Renal cortical epithelial cell (primary cell): ENCODE results near the gene GID4. TPM values are rescaled to one million over a fixed set of nuclear protein-coding genes. Genes with fewer than 3 reads are reported as not detected.
"Not testable (repeated sequence)": the region's sequence is repeated elsewhere in the genome, so short reads cannot be mapped to it uniquely, and the experiment has no call there.

Source experiments
- DNase-seq: peaks from one replicate; pipeline ENCODE4 v3.0.0-alpha.2; 2011; ENCODE audit warnings: low read depth
- total RNA-seq: library from RNA; depleted of rRNA; stranded (reverse); fragments of >200 nt; gene quantifications from 2 replicates; pipeline ENCODE4 v1.2.3, GENCODE V29; 2014

The GID4 gene
- total RNA-seq: 2.6 and 9.4 TPM in 2 replicates

GRCh38 chr17:18038861-18039534 lies at the start of gene GID4, which contains the start of gene ATPAF2:
TSS of gene GID4 (plus strand) at chr17:18039408. CDS start at chr17:18039465, 57 bp downstream.
TSS of gene ATPAF2 (minus strand) at chr17:18039168. CDS start at chr17:18039013, 155 bp downstream.
- DNase-seq: peak; percentile 93

DNA sequence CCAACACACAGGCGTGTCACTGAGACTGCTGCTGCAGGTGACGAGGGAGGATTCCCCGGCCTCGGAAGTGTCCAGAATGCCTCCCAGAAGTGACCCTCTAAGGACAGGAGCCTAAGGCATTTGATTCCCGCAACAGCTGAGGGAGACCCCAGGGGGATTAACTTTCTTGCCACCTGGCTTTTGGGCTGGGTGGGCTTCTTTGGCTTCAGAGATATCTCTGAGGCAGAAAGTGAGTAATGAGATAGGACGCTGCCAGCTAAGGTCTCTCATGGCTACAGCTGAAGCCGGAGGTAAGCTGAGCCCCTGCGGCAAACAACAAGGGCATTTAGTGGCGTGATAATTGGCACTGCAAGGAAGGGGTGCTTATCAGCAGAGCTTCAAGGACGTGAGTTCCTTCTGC lies 49.6 kb upstream of the GID4 start:
- DNase-seq: no peak

GRCh38 chr17:17990282-17990681 lies 48.9 kb upstream of the GID4 start:
- DNase-seq: peak; percentile 29

GRCh38 chr17:17993366-17993765 lies 45.8 kb upstream of the GID4 start:
- DNase-seq: no peak

- no peak for DNase-seq
These were observed 45.4 kb upstream of the GID4 start for GRCh38 chr17:17993852-17994251.

DNA sequence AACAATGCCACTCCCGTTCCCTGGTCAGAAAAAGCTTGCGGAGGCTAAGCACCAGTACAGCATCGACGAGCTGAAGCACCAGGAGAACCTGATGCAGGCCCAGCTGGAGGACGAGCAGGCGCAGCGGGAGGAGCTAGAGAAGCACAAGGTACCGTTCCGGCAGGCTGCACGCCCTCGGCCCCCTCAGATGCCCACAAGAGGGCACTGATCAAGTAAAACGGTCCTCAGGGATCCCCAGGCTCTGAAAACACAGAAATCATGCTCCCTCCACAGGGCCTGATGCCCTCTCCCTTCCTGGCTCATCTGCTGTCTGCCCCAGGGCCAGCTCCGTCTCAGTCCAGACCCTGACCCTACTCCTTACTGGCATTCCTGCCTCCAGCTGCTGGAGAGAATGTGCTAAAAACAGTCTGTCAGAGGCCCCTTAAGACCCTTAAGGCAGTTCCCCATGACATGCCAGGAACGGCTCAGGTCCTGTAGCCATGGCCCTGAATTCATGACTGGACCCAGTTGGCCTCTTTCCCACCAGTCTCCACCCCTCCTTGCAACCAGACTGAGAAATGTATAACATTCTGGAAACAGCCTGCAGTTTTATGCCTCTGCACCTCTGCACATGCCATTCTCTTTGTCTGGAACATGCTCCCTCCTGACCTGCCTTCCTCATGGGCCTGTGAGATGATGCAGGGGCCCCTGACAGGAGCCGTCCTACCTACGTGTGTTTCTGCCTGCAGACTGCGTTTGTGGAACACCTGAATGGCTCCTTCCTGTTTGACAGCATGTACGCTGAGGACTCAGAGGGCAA lies 44.7 kb upstream of the GID4 start:
- DNase-seq: no peak

GRCh38 chr17:17995887-17996286 lies 43.3 kb upstream of the GID4 start:
- DNase-seq: not testable (repeated sequence)

GRCh38 chr17:17998934-17999333 lies 40.3 kb upstream of the GID4 start:
- no peak for DNase-seq

DNA sequence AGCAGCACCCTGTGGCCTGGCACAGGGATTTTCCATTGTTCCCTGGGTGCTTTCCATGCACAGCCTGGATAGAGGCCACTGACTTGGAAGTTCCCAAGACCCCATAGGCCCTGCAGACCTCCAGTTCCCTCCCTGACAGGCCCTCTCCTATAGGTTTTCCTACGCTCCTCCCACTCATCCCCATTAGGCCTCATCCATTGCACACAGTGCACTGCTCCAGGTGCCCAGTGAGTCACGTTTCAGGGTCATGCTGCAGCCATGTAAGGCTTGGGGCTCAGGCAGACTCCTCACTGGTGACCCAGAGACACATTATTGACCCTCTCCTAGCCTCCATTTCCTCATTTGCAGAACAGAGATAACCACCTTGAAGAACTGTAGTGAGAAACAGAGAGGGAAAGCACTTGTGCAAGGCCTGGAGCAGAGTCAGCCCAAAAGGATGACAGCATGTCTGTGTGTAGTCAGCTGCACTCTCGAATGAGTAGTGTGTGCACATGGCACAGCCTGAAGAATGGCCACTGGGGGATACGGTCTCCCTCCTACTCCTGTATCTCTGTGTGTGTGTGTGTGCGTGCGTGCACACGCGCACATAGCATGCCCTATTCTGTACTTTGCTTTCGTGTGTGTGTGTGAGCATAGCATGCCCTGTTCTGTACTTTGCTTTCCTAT lies 39.7 kb upstream of the GID4 start:
- no peak for DNase-seq

DNA sequence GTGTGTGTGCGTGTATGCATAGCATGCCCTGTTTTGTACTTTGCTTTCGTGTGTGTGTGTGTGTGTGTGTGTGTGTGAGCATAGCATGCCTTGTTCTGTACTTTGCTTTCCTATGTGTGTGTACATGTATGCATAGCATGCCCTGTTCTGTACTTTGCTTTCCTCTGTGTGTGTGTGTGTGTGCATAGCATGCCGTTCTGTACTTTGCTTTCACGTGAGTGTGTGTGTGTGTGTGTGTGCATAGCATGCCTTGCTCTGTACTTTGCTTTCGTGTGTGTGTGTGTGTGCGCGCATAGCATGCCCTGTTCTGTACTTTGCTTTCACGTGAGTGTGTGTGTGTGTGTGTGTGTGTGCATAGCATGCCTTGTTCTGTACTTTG lies 39.2 kb upstream of the GID4 start:
- DNase-seq: no peak

DNA sequence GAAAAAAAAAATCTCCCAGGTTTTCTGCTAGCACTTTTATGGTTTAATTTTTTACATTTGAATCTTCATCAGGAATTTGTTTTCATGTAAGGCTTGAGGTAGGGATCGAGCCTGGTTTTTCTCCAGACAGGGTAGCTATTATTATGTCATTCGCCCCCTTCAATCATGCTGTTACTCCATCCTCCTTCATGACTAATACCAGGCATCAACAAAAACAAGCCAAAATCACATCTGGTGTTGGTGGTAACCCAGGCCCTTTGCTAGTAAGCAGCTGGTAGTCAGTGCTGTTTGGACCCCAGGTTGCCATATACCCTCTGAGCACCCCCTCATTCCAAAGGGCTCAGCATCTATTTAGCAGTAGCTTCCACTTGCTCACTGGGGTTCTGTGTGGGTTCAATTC lies 37.0 kb upstream of the GID4 start:
- no peak for DNase-seq

DNA sequence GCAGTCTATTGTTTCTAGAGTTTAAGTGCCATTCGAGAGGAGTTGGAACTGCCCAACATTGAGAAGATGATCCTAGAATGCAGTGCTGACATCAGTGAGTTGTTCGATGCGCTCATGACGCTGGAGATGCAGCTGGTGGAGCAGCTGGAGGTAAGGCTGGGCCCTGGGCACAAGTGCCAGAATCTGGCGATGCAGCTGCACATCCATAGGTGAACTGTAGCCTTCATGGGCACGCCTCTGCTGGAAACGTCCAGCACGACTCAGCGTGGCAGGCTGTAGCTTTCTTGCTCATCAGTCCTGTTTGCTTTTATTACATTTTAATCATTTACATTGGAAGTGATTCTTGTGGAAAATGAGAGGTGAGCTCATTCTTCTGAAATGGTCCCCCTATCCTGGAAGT lies 34.9 kb upstream of the GID4 start:
- DNase-seq: no peak

GRCh38 chr17:18004884-18005305 lies 34.3 kb upstream of the GID4 start:
- no peak for DNase-seq

GRCh38 chr17:18005496-18005895 lies 33.7 kb upstream of the GID4 start:
- no peak for DNase-seq

GRCh38 chr17:18006495-18007239 lies 32.5 kb upstream of the GID4 start:
- DNase-seq: no peak

DNA sequence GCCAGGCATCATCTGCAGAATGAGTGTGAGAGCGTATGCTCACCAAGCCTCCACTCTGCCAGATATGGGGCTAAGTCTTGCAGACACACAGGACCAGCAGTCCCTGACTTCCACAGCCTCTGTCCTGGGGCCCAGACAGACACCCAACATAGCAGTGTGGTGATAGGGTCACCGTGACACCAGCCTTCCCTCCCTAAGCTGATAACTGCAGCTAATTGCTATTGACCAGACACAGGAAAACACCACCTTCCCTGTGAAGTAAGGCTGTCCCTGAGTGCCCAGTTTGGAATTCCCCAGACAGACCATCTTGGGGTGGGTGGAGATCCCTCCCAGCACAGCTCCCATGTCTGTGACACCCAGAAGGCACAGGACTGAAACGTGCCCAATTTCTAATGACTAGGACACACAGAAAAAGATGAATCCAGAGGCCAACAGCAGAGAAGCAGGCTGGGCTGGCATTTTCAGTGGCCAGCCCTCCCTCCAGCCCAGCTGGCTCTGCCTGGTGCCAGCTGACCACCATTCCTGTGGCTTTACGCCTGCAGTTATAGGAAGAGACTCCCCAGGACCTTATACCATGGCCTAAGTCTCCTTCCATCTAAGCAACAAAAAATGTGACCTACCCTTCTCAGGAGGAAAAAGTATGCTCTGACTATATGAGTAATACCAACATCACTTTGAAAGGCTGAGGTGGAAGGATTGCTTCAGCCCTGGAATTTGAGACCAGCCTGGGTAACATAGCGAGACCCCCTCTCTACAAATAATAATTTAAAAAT lies 30.5 kb upstream of the GID4 start:
- DNase-seq: peak; percentile 62

DNA sequence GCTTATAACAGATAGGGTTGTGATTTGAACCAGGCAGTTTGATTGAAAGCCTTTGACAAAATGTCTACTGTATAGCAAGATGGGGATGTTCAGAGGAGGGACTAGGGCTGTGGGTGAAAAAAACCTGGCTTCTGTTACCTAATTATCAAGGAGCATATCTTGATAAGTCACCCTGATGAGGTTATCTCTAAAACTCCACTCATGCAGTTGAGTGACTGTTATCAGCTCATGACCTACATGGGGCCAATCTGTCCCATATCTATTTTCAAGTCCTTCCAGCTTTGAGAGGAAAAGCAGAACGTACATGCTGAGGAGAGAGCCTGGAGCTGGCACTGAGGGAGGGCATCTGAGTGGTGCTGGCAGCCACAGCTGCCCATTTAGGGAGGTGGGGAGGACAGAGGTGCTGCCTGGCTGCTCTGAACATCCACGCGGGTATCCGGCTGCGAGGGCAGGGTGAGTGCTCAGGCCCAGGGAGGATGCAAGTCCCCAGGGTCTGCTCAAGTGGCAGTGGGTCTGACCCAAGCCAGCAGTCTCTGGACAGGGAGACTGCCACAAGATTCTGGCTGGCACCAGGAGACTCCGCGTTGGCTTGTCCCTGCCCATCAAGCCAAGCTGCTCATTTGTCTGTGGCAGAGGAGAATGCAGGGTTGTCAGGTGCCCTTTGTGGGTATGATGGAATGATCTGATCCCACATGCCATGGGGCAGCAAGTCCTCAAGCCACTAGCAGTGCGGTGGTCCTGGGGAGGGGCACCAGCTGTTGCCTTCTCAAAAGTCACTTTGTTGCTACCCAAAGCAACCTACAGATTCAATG lies 29.4 kb upstream of the GID4 start:
- DNase-seq: no peak

DNA sequence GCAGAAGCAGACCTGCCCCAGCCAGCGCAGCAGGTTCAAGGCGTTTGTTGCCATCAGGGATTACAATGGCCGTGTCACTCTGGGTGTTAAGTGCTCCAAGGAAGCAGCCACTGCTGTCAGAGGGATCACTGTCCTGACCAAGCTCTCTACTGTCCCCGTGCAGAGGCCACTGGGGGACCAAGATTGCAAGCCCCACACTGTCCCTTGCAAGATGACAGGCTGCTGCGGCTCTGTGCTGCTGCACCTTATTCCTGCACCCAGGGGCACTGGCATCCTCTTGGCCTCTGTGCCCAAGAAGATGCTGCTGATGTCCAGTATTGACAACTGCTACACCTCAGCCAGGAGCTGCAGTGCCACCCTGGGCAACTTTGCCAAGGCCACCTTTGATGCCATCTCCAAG lies 27.9 kb upstream of the GID4 start:
- DNase-seq: no peak

- no peak for DNase-seq
These were observed 25.2 kb upstream of the GID4 start for GRCh38 chr17:18014006-18014405.

GRCh38 chr17:18015593-18015992 lies 23.6 kb upstream of the GID4 start:
- no peak for DNase-seq
